Bronchial epithelial cell (primary cell): ENCODE data around the gene TRIP4. TPM values are rescaled to one million over a fixed set of nuclear protein-coding genes. Genes with fewer than 3 reads are reported as not detected.
A peak's percentile ranks its signal among the peaks of the same experiment; 100 is the strongest.
"Not testable (repeated sequence)": the region's sequence is repeated elsewhere in the genome, so short reads cannot be mapped to it uniquely, and the experiment has no call there.

Source experiments
- DNase-seq: peaks from one replicate; pipeline ENCODE4 v3.0.0-alpha.2; 2010; ENCODE audit warnings: low read depth
- FAIRE-seq: peaks from 2 replicates; lab custom pipeline; 2011; peaks lifted over from hg19 to GRCh38; lab: Jason Lieb, UNC
- H3K27me3 ChIP-seq: 2 replicates; pipeline ENCODE4 v1.5.1; 2011; ENCODE audit warnings: low read length; ENCODE audit not compliant: control insufficient read depth, insufficient read depth
- H3K36me3 ChIP-seq: 2 replicates; pipeline ENCODE4 v1.5.1; 2011; ENCODE audit warnings: low read length; ENCODE audit not compliant: control insufficient read depth, insufficient read depth
- H3K4me3 ChIP-seq: 2 replicates; pipeline ENCODE4 v1.5.1; 2011; ENCODE audit warnings: mild to moderate bottlenecking, low read depth, low read length, control low read depth
- total RNA-seq: library from RNA; depleted of rRNA; stranded (reverse); fragments of >200 nt; gene quantifications from 2 replicates; pipeline ENCODE4 v1.2.1, GENCODE V29; 2014
- TF ChIP-seq, protein P1 (sequence below): IDR thresholded peaks from 2 replicates; pipeline ENCODE4 v1.5.1; 2011; ENCODE audit warnings: mild to moderate bottlenecking, moderate library complexity, low read length, control low read depth, inconsistent platforms; ENCODE audit not compliant: insufficient read depth, severe bottlenecking

The TRIP4 gene
- 8.2 and 11.3 TPM in 2 replicates for total RNA-seq

GRCh38 chr15:64387562-64388168 lies at the start of gene TRIP4:
TRIP4 (plus strand) TSS chr15:64387836; CDS start chr15:64387864, 28 bp downstream.
- no peaks in the 10 kb centered on the region for H3K27me3 ChIP-seq
- FAIRE-seq, result no peak

DNA sequence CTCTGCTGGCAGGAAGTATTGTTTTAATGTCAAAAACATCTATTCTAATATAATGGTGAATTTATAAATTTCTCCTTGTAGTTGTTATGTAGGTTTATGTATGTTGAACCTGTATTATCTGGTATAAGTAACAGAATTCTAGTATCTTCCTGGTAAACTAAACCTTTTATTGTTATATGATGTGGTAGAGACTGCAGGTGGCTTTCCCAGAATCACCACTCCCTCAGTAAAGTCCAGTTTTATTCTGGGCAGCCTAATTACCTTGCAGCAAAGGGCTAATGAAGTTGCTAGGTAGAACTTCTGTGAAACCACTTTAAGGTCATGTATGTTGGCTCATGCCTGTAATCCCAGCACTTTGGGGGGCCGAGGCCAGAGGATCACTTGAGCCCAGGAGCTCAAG lies 47.3 kb upstream of the TRIP4 start:
- no peak overlapping the region for H3K4me3 ChIP-seq
- FAIRE-seq (no peak), DNase-seq (no peak)
- H3K27me3 ChIP-seq, result no peaks in the 10 kb centered on the region
- TF ChIP-seq, protein P1, sequence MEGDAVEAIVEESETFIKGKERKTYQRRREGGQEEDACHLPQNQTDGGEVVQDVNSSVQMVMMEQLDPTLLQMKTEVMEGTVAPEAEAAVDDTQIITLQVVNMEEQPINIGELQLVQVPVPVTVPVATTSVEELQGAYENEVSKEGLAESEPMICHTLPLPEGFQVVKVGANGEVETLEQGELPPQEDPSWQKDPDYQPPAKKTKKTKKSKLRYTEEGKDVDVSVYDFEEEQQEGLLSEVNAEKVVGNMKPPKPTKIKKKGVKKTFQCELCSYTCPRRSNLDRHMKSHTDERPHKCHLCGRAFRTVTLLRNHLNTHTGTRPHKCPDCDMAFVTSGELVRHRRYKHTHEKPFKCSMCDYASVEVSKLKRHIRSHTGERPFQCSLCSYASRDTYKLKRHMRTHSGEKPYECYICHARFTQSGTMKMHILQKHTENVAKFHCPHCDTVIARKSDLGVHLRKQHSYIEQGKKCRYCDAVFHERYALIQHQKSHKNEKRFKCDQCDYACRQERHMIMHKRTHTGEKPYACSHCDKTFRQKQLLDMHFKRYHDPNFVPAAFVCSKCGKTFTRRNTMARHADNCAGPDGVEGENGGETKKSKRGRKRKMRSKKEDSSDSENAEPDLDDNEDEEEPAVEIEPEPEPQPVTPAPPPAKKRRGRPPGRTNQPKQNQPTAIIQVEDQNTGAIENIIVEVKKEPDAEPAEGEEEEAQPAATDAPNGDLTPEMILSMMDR, result no peak
- peaks cover 3% of the 10 kb centered on the region for H3K36me3 ChIP-seq

More at GRCh38 chr15:64387562-64388168, at the start of gene TRIP4:
- TF ChIP-seq, protein P1, result peak; percentile 0
- Histone ChIP-seq H3K4me3 (peak within 1 kb of the TSS; percentile 75), H3K36me3 (no peaks in the 10 kb centered on the region)
- DNase-seq, result peak; percentile 92

- peaks cover 3% of the 10 kb centered on the region for H3K36me3 ChIP-seq
- H3K4me3 ChIP-seq, result no peak overlapping the region
- FAIRE-seq (no peak), DNase-seq (no peak)
- no peaks in the 10 kb centered on the region for H3K27me3 ChIP-seq
- TF ChIP-seq, protein P1, result no peak
Observed at GRCh38 chr15:64341961-64342360, 45.7 kb upstream of the TRIP4 start.

DNA sequence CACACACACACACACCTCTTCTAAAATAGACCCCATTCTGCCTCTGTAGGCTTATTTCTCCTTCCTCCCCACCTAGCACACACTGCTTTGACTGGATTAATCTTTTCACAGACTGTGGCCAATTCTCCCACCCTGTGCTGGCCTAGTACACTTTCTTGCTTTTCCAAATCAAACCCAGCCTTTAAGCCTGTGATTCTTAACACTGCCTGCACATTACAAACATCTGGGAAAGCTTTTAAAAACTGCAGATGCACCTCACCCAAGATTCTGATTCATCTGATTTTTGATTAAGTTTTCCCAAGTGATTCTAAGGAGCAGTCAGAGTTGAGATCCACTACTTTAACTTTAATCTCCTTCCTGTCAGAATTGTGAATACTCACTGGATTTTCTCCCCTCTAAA lies 44.4 kb upstream of the TRIP4 start:
- Histone ChIP-seq H3K27me3 (no peaks in the 10 kb centered on the region), H3K4me3 (no peak overlapping the region), H3K36me3 (peaks cover 3% of the 10 kb centered on the region)
- TF ChIP-seq, protein P1, result no peak
- FAIRE-seq (no peak), DNase-seq (no peak)

DNA sequence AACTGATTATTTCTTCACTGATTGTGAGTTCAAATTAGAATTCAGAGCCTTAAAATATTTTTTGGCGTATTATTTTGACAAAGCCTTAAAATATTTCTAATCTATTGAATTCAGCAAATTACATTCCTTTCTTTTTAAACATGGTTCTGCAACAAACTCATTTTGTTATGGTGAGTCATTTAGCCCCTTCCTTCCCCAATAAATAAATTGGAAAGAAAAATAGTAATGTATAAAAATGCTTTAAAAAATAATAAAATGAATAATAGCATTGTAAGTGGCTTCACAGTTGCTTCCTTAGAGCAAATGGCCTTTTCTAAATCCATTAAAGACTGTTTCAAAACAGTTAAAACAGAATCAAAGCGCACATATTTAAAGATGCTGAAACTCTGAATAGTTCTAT lies 43.8 kb upstream of the TRIP4 start:
- peaks cover 3% of the 10 kb centered on the region for H3K36me3 ChIP-seq
- DNase-seq, result no peak
- TF ChIP-seq, protein P1, result no peak
- FAIRE-seq, result no peak
- no peak overlapping the region for H3K4me3 ChIP-seq
- H3K27me3 ChIP-seq, result no peaks in the 10 kb centered on the region

- H3K4me3 ChIP-seq, result no peak overlapping the region
- DNase-seq, result peak; percentile 67
- TF ChIP-seq, protein P1, result no peak
- H3K36me3 ChIP-seq, result peaks cover 6% of the 10 kb centered on the region
- FAIRE-seq, result no peak
- H3K27me3 ChIP-seq, result no peaks in the 10 kb centered on the region
Observed at GRCh38 chr15:64344651-64345294, 42.9 kb upstream of the TRIP4 start.

DNA sequence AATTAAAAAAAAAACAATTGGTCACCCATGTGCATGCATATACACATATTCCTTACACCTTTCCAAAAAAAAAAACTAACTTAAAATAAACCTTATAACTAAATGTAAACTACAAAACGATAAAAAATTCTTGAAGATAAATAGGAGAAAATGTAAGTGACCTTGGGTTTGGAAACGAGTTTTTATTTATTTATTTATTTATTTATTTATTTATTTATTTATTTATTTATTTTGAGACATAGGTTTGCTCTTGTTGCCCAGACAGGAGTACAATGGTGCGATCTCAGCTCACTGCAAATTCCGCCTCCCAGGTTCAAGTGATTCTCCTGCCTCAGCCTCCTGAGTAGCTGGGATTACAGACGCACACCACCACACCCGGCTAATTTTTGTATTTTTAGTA lies 41.4 kb upstream of the TRIP4 start:
- H3K36me3 ChIP-seq, FAIRE-seq, H3K4me3 ChIP-seq, H3K27me3 ChIP-seq, DNase-seq: not testable (repeated sequence)
